IPS-15b (cell line): ENCODE results near the gene DAAM1.

ENCODE experiments used
- H3K27me3 ChIP-seq: one replicate; pipeline ENCODE4 v1.6.1; 2013; ENCODE audit warnings: low read length; ENCODE audit not compliant: control insufficient read depth, insufficient read depth
- H3K36me3 ChIP-seq: one replicate; pipeline ENCODE4 v1.6.1; 2013; ENCODE audit warnings: low read length; ENCODE audit not compliant: control insufficient read depth, insufficient read depth
- H3K4me1 ChIP-seq: one replicate; pipeline ENCODE4 v1.6.1; 2013; ENCODE audit warnings: mild to moderate bottlenecking, low read length; ENCODE audit not compliant: control insufficient read depth, insufficient read depth
- H3K4me3 ChIP-seq: one replicate; pipeline ENCODE4 v1.5.1; 2013; ENCODE audit warnings: low read depth, low read length
- H3K9ac ChIP-seq: one replicate; pipeline ENCODE4 v1.6.1; 2013; ENCODE audit warnings: low read depth, mild to moderate bottlenecking, low read length
- H3K9me3 ChIP-seq: one replicate; pipeline ENCODE4 v1.6.1; 2013; ENCODE audit warnings: mild to moderate bottlenecking, low read length; ENCODE audit not compliant: control insufficient read depth, insufficient read depth

DAAM1 gene

GRCh38 chr14:59251811-59252771, 63.6 kb downstream of the DAAM1 start:
- Histone ChIP-seq H3K4me3 (no peak overlapping the region), H3K9me3 (no peaks in the 10 kb centered on the region), H3K27me3 (no peaks in the 10 kb centered on the region), H3K4me1 (peaks cover 11% of the 10 kb centered on the region), H3K36me3 (no peaks in the 10 kb centered on the region), H3K9ac (no peak overlapping the region)

GRCh38 chr14:59252772-59253500, 64.5 kb downstream of the DAAM1 start:
- Histone ChIP-seq H3K9me3 (no peaks in the 10 kb centered on the region), H3K36me3 (no peaks in the 10 kb centered on the region), H3K27me3 (no peaks in the 10 kb centered on the region), H3K4me3 (no peak overlapping the region), H3K9ac (no peak overlapping the region), H3K4me1 (peaks cover 10% of the 10 kb centered on the region)

- Histone ChIP-seq H3K36me3 (no peaks in the 10 kb centered on the region), H3K9me3 (no peaks in the 10 kb centered on the region), H3K4me3 (no peak overlapping the region), H3K27me3 (no peaks in the 10 kb centered on the region), H3K9ac (no peak overlapping the region), H3K4me1 (peaks cover 10% of the 10 kb centered on the region)
These were observed 65.1 kb downstream of the DAAM1 start for GRCh38 chr14:59253527-59253926.

GRCh38 chr14:59254146-59254910, 65.9 kb downstream of the DAAM1 start:
- Histone ChIP-seq H3K36me3 (no peaks in the 10 kb centered on the region), H3K27me3 (no peaks in the 10 kb centered on the region), H3K9me3 (no peaks in the 10 kb centered on the region), H3K9ac (no peak overlapping the region), H3K4me1 (peaks cover 10% of the 10 kb centered on the region), H3K4me3 (no peak overlapping the region)

- Histone ChIP-seq H3K4me1 (peaks cover 10% of the 10 kb centered on the region), H3K9me3 (no peaks in the 10 kb centered on the region), H3K36me3 (no peaks in the 10 kb centered on the region), H3K9ac (no peak overlapping the region), H3K27me3 (no peaks in the 10 kb centered on the region), H3K4me3 (no peak overlapping the region)
These were observed 66.6 kb downstream of the DAAM1 start for GRCh38 chr14:59254911-59255545.

- H3K4me1 ChIP-seq: peaks cover 10% of the 10 kb centered on the region
- no peaks in the 10 kb centered on the region for H3K9me3 ChIP-seq
- no peaks in the 10 kb centered on the region for H3K36me3 ChIP-seq
- no peak overlapping the region for H3K9ac ChIP-seq
- H3K4me3 ChIP-seq: no peak overlapping the region
- H3K27me3 ChIP-seq: no peaks in the 10 kb centered on the region
These were observed 67.9 kb downstream of the DAAM1 start for GRCh38 chr14:59256331-59256730.

- no peaks in the 10 kb centered on the region for H3K27me3 ChIP-seq
- H3K9me3 ChIP-seq: no peaks in the 10 kb centered on the region
- no peak overlapping the region for H3K4me3 ChIP-seq
- no peak overlapping the region for H3K9ac ChIP-seq
- H3K4me1 ChIP-seq: no peaks in the 10 kb centered on the region
- H3K36me3 ChIP-seq: no peaks in the 10 kb centered on the region
These were observed 72.9 kb downstream of the DAAM1 start for GRCh38 chr14:59261334-59261733.

- Histone ChIP-seq H3K4me1 (no peaks in the 10 kb centered on the region), H3K9ac (no peak overlapping the region), H3K9me3 (no peaks in the 10 kb centered on the region), H3K4me3 (no peak overlapping the region), H3K36me3 (no peaks in the 10 kb centered on the region), H3K27me3 (no peaks in the 10 kb centered on the region)
These were observed 74.4 kb downstream of the DAAM1 start for GRCh38 chr14:59262717-59263454.

GRCh38 chr14:59265808-59266207, 77.3 kb downstream of the DAAM1 start:
- H3K36me3 ChIP-seq: no peaks in the 10 kb centered on the region
- no peaks in the 10 kb centered on the region for H3K4me1 ChIP-seq

GRCh38 chr14:59267046-59267445, 78.6 kb downstream of the DAAM1 start:
- no peaks in the 10 kb centered on the region for H3K36me3 ChIP-seq
- no peak overlapping the region for H3K4me3 ChIP-seq
- no peak overlapping the region for H3K9ac ChIP-seq
- no peaks in the 10 kb centered on the region for H3K27me3 ChIP-seq
- no peaks in the 10 kb centered on the region for H3K9me3 ChIP-seq
- no peaks in the 10 kb centered on the region for H3K4me1 ChIP-seq

More at GRCh38 chr14:59265808-59266207, 77.3 kb downstream of the DAAM1 start:
- Histone ChIP-seq H3K9ac (no peak overlapping the region), H3K27me3 (no peaks in the 10 kb centered on the region), H3K4me3 (no peak overlapping the region), H3K9me3 (no peaks in the 10 kb centered on the region)
